Hepatocyte (in vitro differentiated cells): ENCODE data around the gene MT4.

ENCODE experiments used
- CTCF ChIP-seq: fragments of 200-600 bp; sonication (generic); IDR thresholded peaks from 2 replicates; pipeline ENCODE4 v1.5.1; 2016; ENCODE audit warnings: antibody characterized with exemption, mild to moderate bottlenecking; ENCODE audit not compliant: poor library complexity
- EZH2phosphoT487 ChIP-seq: fragments of 200-600 bp; sonication (generic); IDR thresholded peaks from one replicate; pipeline ENCODE4 v1.6.1; 2018; ENCODE audit warnings: antibody characterized with exemption, mild to moderate bottlenecking, low read depth, moderate library complexity; ENCODE audit not compliant: unreplicated experiment, severe bottlenecking

- TF ChIP-seq CTCF (no peak), EZH2phosphoT487 (no peak)
Measured at GRCh38 chr16:56530872-56531271, 34.0 kb upstream of the MT4 start.
